Activated CD4-positive, alpha-beta T cell treated with anti-CD3 and anti-CD28 coated beads, Interleukin-2, amount 50 U/mL, for 4 hours (primary cell): ENCODE measurements around the gene ANXA3.
"Not testable (repeated sequence)": the region's sequence is repeated elsewhere in the genome, so short reads cannot be mapped to it uniquely, and the experiment has no call there.

ENCODE experiments used
- DNase-seq, 2 experiments: peaks; one replicate each; pipeline ENCODE4 v3.0.0-alpha.2; 2020

Gene ANXA3

DNA sequence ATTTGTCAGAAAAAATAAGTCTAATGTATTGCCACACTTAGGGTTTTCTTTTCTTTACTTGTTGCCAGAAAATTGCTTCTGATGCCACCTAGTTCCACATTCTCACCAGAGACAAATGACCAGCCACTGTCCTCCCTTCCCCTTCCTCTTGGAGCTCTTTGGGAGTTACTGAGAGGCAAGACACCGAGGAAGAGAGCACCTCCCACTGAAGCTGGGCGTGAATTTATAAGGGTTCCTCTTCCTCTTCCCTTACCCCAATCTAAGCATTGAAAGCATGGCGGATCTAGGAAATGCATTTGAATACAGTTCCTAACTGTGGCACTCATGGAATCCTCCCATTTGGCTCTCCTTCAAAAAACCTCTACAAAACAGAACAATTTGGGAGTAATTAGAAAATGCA lies 30.0 kb downstream of the ANXA3 start:
- no peak for DNase-seq

DNA sequence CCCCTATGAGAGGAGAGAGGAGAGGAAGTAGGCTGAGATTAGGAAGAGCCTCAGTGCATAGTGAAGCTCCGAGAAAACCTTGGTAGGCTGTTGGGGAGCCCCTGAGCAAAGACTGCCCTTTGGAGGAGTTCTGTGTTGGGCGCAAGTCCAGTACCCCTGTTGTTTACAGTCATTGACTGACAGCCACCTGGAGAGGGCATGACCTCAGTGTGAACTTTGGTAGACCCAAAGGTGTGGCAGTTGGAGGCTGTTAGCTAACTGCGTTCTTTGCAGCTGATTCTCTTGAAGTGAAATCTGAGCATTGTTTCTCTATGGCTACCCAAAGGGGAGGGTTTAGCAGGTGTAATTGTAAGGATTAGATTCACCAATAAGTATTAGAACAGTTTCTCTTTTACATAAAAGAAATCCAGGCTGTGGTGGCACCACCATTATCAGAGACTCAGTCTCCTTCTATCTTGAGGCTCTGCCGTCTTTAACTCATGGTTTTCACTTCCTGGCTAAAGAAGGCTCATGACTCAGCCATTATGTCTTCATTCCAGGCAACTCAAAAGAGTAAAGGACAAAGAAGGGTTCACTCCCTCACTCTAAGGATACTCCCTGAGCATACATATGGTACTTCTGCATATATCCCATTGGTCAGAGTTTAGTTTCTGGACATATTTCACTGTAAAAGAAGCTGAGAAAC lies 33.4 kb downstream of the ANXA3 start:
- no peak for DNase-seq

DNA sequence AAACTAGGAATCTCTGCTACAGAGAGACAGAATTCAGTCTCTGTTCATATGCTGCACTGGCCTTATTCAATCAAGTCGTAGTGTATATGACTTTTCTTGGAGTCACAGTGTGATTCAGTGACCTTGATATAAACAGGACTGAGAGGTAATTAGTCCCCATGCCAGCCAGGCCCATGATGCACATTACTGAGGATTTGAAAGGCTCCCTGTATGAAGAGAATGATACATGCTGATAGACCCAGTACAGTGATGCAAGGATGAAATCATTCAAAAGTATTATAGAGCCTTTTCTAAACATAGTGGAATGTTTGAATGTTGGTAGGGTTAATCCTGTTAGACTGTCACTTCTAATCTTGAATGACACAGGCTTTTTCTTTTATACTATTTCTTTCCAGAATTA lies 34.1 kb downstream of the ANXA3 start:
- no peak for DNase-seq

DNA sequence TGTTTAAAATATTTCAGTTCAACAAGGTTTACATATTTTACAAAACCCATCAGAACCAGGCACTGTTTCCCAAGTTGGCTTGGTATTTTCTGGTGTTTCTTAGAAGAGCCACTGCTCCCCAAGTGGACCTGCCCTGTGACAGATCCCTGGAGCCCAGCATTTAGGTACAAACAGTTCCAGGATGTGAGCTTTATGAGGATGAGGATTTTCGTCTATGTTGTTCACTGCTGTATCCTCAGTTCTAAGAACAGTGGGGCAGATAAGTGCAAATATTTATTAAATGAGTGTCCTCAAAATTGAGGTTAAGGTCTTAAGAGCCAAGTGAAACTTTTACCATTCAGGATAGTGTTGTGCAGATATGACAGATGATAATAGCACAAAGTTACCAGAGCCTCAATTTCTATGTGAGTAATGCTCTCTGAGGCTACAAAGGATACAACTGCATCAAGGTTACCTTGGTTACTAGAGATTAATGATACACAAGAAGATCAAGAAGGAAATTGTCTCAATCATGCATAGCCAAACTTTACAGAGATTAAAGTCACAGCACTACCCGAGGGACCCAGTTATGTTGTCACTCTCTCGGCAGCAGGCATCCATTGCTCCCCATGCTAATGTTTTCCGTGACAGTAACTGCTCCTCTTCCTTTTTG lies 37.5 kb downstream of the ANXA3 start:
- DNase-seq = no peak

DNA sequence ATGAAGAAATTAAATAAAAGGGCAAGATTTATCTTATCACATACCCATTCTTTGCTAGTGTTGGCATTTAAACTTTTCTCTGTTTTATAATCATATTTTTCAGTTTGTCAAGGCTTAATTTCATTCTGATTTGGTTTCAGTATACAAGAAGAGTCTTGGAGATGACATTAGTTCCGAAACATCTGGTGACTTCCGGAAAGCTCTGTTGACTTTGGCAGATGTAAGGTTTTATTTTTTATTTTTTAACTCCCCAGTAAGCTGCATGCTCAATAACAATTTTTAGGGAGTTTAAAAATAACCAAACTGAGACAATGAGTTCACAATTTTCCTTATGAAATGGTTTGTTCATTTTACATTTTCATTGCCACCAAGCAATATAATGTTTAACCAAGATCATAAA lies 39.8 kb downstream of the ANXA3 start:
- DNase-seq = no peak

- no peak for DNase-seq
These were observed 40.7 kb downstream of the ANXA3 start for GRCh38 chr4:78592088-78592783.

DNA sequence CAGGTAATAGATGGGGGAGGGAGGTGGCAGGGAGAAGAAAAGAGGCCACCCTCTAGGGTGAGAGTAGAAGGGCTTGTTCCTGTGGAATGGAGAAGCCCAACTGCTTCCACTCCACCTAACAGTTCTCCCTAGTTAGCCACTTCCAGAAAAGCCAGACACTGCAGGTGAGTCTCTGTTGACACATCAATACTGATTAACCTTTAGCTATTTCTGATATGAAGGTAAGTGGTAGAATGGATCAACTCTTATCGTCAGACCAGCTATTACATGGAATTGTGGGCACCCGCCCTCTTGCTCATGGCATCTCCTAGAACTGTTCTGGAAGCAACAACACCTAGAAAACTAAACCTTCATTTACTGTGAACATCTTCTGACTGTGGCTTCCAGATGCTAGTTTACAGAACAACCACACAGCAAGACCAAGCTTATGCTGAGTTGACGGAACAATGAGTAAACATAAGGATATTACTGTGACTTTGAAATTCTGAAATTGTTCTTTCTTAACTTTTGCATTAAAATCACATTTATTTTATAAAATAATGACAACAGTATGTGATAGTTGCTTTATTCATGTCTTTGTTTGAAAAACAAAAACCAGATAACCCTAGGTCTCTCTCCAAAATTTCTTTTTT lies 44.7 kb downstream of the ANXA3 start:
- no peak for DNase-seq

DNA sequence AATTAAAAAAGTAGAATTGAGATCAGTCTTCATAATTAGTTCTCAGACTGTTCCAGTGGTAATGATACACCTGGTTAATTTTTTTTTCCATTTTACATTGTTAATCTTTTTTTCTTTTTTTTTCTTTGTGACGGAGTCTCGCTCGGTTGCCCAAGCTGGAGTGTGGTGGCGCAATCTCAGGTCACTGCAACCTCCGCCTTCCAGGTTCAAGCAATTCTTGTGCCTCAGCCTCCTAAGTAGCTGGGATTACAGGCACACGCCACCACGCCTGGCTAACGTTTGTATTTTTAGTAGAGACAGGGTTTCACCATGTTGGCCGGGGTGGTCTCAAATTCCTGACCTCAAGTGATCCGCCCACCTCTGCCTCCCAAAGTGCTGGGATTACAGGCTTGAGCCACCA lies 46.9 kb downstream of the ANXA3 start:
- not testable (repeated sequence) for DNase-seq

- no peak for DNase-seq
These were observed 47.6 kb downstream of the ANXA3 start for GRCh38 chr4:78599147-78599546.

DNA sequence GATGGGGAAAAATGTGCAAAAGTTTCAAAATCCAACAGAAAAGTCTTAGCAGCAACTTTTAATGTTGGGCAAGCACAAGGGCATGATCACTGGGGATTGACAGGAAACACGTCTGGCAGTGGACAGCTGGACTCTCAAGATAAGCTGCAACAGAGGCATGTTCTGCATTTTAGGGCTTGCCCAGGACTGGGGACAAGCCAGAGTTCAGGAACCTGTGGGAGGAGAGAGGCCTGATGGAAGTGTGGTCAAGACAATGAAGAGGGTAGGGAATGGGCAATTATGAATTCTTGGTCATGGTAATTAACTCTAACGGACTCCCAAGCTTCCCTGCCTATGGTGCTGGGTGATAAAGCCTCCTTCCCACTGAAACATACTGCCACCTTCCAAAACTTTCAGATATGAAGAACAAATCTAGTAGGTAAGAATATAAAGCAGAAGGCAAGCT lies 48.4 kb downstream of the ANXA3 start:
- no peak for DNase-seq

- DNase-seq = no peak
These were observed 49.4 kb downstream of the ANXA3 start for GRCh38 chr4:78601013-78601412.

DNA sequence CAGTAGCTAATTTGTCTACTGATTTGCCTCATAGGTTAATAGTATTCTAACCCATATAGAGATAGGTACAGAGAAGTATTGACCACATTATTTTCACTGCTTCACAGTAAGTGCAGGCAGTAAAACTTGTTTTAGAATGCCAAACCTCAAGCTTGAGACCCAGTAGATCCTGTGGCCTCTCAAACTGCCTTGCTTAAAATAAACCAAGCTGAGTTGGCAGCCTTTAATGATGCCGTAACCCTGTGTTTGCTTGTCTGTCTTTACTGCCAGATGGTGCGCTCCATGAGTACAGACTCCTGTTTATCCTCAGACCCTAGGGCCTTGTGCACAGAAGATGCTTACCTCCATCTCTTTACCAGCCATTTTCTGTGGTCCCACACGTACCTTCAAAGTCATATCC lies 50.8 kb downstream of the ANXA3 start:
- DNase-seq = no peak

GRCh38 chr4:78603384-78603783 lies 51.8 kb downstream of the ANXA3 start:
- DNase-seq = no peak

DNA sequence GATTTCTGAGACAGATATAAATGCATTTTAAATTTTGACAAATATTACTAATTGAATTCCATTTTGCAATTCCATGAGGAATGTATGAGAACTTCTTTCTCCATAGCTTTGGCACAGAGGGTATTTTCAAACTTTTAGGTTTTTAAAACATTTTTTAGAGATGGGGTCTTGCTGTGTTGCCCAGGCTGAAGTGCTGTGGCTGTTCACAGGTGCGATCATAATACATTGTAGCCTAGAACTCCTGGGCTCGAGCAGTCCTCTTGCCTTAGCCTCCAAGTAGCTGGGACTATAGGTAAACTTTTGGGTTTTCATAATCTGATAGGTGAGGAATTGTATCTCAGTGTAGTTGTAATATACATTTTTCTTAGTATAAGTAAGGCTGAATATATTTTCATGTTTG lies 53.4 kb downstream of the ANXA3 start:
- no peak for DNase-seq

GRCh38 chr4:78606035-78606434 lies 54.5 kb downstream of the ANXA3 start:
- no peak for DNase-seq

- no peak for DNase-seq
These were observed 55.0 kb downstream of the ANXA3 start for GRCh38 chr4:78606530-78607095.

DNA sequence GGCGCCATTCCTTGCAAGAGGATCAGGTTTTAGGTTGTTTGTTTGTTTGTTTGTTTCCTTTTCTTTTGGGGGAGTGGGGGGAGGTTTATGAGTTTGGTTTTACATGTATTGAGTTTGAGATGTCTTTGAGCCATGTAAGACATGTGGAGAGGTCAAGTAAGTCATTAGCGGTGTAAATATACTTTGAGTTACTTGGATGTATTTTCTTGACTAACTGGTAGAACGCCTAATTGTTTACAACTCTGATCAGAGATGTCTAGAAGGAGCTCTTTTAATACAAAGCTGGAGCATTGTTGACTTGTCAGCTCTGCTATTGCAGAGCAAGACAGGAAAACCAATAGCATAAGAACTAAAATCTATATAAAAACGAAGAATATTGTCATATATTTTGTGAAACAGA lies 57.1 kb downstream of the ANXA3 start:
- DNase-seq = no peak

DNA sequence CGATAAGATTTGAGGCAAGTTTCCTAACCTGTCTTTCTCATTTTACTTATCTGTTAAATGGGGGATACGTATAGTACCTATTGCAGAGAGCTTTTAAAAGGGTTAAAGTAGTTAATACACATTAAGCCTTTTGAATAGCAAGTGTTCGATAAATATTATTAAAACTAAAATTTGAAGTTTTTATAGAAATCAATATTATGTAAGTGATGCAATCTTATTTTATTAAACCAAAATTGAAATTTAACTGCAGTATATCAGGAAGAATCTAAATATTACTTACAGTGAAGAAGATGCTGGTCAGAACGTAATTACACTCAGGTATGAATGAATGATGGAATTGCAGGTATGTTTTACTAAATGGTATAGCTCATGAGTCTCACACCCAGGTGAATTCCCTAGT lies 58.0 kb downstream of the ANXA3 start:
- DNase-seq = no peak

DNA sequence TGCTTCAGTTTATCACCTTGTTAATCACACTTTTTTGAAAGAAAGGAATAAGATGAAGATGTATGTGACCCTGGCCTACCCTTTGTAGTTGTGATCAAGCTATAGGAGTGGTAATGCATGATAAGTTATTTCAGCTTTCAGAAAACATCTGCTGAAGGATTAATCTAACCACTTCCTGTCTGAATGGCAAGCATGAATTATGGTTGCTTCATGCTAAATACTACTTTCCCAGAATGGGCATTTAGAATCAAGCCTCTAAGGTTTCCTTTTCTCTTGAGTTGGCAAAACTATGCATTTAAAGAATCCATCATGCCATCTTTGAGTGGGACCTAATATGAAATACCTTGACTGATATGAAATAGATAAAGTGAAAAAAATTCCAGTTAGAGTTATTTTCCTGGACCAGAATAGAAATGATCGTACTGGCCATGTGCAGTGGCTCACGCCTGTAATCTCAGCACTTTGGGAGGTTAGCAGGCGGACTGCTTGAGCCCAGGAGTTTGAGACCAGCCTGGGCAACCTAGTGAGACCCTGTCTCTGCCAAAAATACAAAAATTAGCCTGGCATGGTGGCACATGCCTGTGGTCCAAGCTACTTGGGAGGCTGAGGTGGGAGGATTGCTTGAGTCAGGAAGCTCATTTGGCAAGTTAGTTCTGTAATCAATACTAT lies 59.1 kb downstream of the ANXA3 start:
- no peak for DNase-seq

DNA sequence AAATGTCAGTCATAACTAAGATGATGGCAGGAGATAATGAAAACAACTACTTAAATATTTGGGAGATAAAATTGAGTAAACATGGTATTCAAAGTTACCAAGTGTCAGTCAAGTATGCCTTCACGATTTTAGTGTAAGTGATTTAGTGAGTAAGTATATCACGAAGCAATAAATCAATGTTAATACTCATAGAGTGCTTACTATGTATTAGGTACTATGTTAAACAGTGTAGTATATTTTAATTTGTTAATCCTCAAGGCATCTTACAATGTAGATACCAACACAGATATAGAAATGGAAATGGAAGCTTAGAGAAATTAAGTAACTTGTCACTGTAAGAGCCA lies 59.6 kb downstream of the ANXA3 start:
- no peak for DNase-seq

DNA sequence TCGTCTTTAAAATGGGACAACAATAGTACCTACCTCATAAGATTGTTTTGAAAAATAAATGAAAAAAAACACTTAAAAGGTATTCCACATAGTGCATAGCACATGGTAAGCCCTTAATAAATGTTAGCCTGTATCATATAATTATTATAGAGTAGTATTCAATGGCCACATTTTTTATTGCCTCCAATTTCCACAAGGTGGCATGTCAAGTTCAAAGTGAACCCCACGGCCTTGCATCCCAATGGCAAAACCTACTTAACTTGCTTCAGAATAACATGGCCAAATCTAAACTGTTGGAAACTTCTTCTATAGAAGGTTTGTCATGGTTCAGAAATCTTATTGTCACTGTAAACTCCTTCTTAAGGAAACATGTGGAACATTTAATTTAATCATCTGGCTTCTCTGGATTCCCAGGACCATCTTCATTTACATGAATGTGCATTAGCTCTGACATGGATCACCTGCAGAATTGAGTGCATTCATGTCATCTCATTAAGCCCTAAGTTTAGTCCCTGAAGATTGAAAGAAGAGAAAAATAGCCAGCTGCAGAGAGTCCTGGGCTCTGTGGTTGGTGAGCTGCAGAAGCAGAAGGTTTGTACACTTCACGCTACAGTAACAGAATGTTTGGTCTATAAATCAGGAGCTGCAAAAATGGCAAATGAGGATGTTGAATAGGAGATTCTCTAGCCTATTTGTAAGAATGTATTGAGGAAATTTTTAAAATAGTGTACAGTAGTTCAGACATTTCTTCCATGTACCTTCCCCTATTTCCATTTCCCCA lies 61.0 kb downstream of the ANXA3 start:
- no peak for DNase-seq
